K562 (cell line): ENCODE data around the gene ZNF285. TPM values are rescaled to one million over a fixed set of nuclear protein-coding genes. Genes with fewer than 3 reads are reported as not detected.

ENCODE experiments used
- ATAC-seq: fragments of 200-7000 bp; cut with Tn5 transposase; 3 replicates; pipeline ENCODE4 v1.9.1; 2020; ENCODE audit warnings: moderate library complexity
- BruUV-seq: library from RNA; stranded (reverse); fragments of 400-500 nt; replicated peaks from 2 replicates; lab custom pipeline; 2021; lab: Mats Ljungman, UMichigan
- CTCF ChIA-PET: fragments of 300-600 bp; formaldehyde crosslinking; extraction: SDS; loops from one replicate; lab custom pipeline; 2021; ENCODE audit warnings: low intra/inter-chr PET ratio; lab: Yijun Ruan, JAX
- POLR2A ChIA-PET: fragments of 300-600, 350-650 bp; sonication (Branson Sonifier 250); formaldehyde crosslinking; extraction: SDS; loops from one replicate; lab custom pipeline; 2021; ENCODE audit warnings: antibody characterized with exemption, inconsistent platforms; lab: Yijun Ruan, JAX
- DNase-seq, 4 experiments: peaks; one replicate each; pipeline versions ENCODE4 v3.0.0 to v3.0.0-alpha.2; 2011 to 2018; ENCODE audit warnings: low spot score in 3 of 4, mixed read lengths in 3 of 4; ENCODE audit errors: extremely low read depth in 1 of 4
- FAIRE-seq: peaks from 2 replicates; lab custom pipeline; 2011; peaks lifted over from hg19 to GRCh38; lab: Jason Lieb, UNC
- H2AFZ ChIP-seq: 2 replicates; pipeline ENCODE4 v1.6.0; 2011; ENCODE audit warnings: low read depth, low read length, control low read depth, inconsistent platforms
- H3K27ac ChIP-seq: fragments of 200-600 bp; 3 replicates; pipeline ENCODE4 v1.8.0; 2011; ENCODE audit warnings: low read depth, mild to moderate bottlenecking, control low read depth, inconsistent platforms, low read length, moderate library complexity, mixed read lengths; ENCODE audit errors: extremely low read depth
- H3K27me3 ChIP-seq, 2 experiments: fragments of 300-600 bp in 1 of 2; 2 replicates in 1 of 2; 3 replicates in 1 of 2; pipeline versions ENCODE4 v1.6.0 to v1.8.0; 2011; ENCODE audit warnings: inconsistent platforms in 2 of 2, low read length in 2 of 2, mild to moderate bottlenecking in 1 of 2, mixed read lengths in 1 of 2, moderate library complexity in 1 of 2; ENCODE audit not compliant: control insufficient read depth in 2 of 2, insufficient read depth in 2 of 2
- H3K36me3 ChIP-seq: fragments of 300-600 bp; 3 replicates; pipeline ENCODE4 v1.8.0; 2011; ENCODE audit warnings: mild to moderate bottlenecking, low read length, inconsistent platforms; ENCODE audit not compliant: control insufficient read depth, insufficient read depth
- H3K4me1 ChIP-seq, 2 experiments: fragments of 200-600 bp in 1 of 2; replicated peaks in 1 of 2; 2 replicates in 1 of 2; 3 replicates in 1 of 2; pipeline versions ENCODE4 v1.5.1 to v1.8.0; 2011; ENCODE audit warnings: inconsistent platforms in 2 of 2, low read length in 2 of 2, mild to moderate bottlenecking in 1 of 2, mixed read lengths in 1 of 2, moderate library complexity in 1 of 2; ENCODE audit not compliant: control insufficient read depth in 2 of 2, insufficient read depth in 2 of 2
- H3K4me2 ChIP-seq: 2 replicates; pipeline ENCODE4 v1.6.1; 2011; ENCODE audit warnings: low read length, control low read depth, inconsistent platforms, mixed read lengths; ENCODE audit not compliant: insufficient read depth
- H3K4me3 ChIP-seq: fragments of 200-600 bp; sonication (generic), shearing (Covaris generic); 2 replicates; pipeline ENCODE4 v1.5.1; 2016; ENCODE audit warnings: control low read depth, inconsistent platforms
- H3K79me2 ChIP-seq: fragments of 200-600 bp; 3 replicates; pipeline ENCODE4 v1.8.0; 2011; ENCODE audit warnings: low read length, inconsistent platforms; ENCODE audit not compliant: control insufficient read depth, insufficient read depth
- H3K9ac ChIP-seq, 2 experiments: 2 replicates each; pipeline versions ENCODE4 v1.6.0 to v1.6.1; 2011; ENCODE audit warnings: low read depth in 2 of 2, low read length in 2 of 2, control low read depth in 1 of 2, inconsistent platforms in 1 of 2, mild to moderate bottlenecking in 1 of 2, mixed read lengths in 1 of 2; ENCODE audit not compliant: insufficient read depth in 1 of 2
- H3K9me1 ChIP-seq: one replicate; pipeline ENCODE4 v1.6.0; 2011; ENCODE audit warnings: inconsistent platforms, mild to moderate bottlenecking, low read length, moderate library complexity; ENCODE audit not compliant: control insufficient read depth, insufficient read depth
- H3K9me3 ChIP-seq: replicated peaks from 2 replicates; pipeline ENCODE4 v1.5.1; 2011; ENCODE audit warnings: low read depth, low read length, inconsistent platforms; ENCODE audit not compliant: control insufficient read depth, insufficient read depth
- H4K20me1 ChIP-seq: replicated peaks from 2 replicates; pipeline ENCODE4 v1.6.1; 2011; ENCODE audit warnings: low read length, inconsistent platforms, mixed read lengths; ENCODE audit not compliant: control insufficient read depth, insufficient read depth
- CBFA2T2 ChIP-seq: fragments of 450-650 bp; conservative IDR thresholded peaks from 2 replicates; pipeline ENCODE4 v1.6.1; 2017; ENCODE audit warnings: mild to moderate bottlenecking
- HEY1 ChIP-seq: fragments of 250-450 bp; sonication (Bioruptor Pico); IDR thresholded peaks from 2 replicates; pipeline ENCODE4 v1.5.0; 2020; ENCODE audit warnings: mild to moderate bottlenecking, moderate library complexity, borderline replicate concordance
- HMG20B ChIP-seq: fragments of 250-450 bp; sonication (Bioruptor Pico); IDR thresholded peaks from 2 replicates; pipeline ENCODE4 v1.5.0; 2021; ENCODE audit warnings: mild to moderate bottlenecking
- MAFG ChIP-seq: fragments of 450-650 bp; conservative IDR thresholded peaks from 2 replicates; pipeline ENCODE4 v1.6.1; 2016; ENCODE audit warnings: missing genetic modification characterization, missing compliant biosample characterization
- POLR3A ChIP-seq: IDR thresholded peaks from 2 replicates; pipeline ENCODE4 v1.6.1; 2011; ENCODE audit warnings: borderline replicate concordance, mild to moderate bottlenecking, moderate library complexity; ENCODE audit not compliant: insufficient read length, insufficient read depth; ENCODE audit errors: extremely low read depth
- ZNF217 ChIP-seq: sonication (generic); formaldehyde crosslinking; IDR thresholded peaks from 2 replicates; pipeline ENCODE4 v1.8.0; 2022; ENCODE audit warnings: mild to moderate bottlenecking, missing genetic modification reagents
- WGBS: fragments of 100-300 bp; shearing (Covaris generic); methylation state at CpG from one replicate; pipeline ENCODE4 v1.1.6; 2016; ENCODE audit warnings: low coverage, mixed read lengths; ENCODE audit not compliant: insufficient coverage; ENCODE audit errors: missing lambda C conversion rate; 5-methylcytosine and 5-hydroxymethylcytosine counted together
- in situ Hi-C: fragments of 300-500 bp; cut with MboI; formaldehyde crosslinking; loops from 4 replicates; pipeline ENCODE4 v1.15.0; 2018; ENCODE audit warnings: inconsistent platforms, mixed read lengths
- intact Hi-C: fragments of 100-400 bp; cut with micrococcal nuclease; formaldehyde crosslinking; loops from 2 replicates; pipeline ENCODE4 v1.14.2; 2022
- polyA plus RNA-seq, 8 experiments: library from polyadenylated mRNA; depleted of rRNA in 4 of 8; stranded (reverse) in 5 of 8; unstranded in 3 of 8; fragments of >200 nt; fragmentation: Nextera tagmentation in 2 of 8; fragmentation: Illumina TruSeq in 1 of 8; extraction: Ambion mirVana in 2 of 8; extraction: Trizol in 1 of 8; gene quantifications; 2 replicates each; pipeline versions ENCODE4 v1.2.1 to v1.2.3, GENCODE V29; 2011 to 2014; ENCODE audit warnings: inconsistent platforms in 1 of 8, missing spikeins in 1 of 8
- total RNA-seq, 7 experiments: library from RNA; depleted of rRNA in 6 of 7; stranded (reverse); fragments of >200 nt in 6 of 7; fragmentation: Illumina TruSeq in 2 of 7; extraction: Trizol in 2 of 7; gene quantifications; 2 replicates each; pipeline versions ENCODE4 v1.2.1 to v1.2.3, GENCODE V29; 2011 to 2021; ENCODE audit warnings: low replicate concordance in 1 of 7
- TF ChIP-seq, protein P1 (sequence below): IDR thresholded peaks from 3 replicates; pipeline ENCODE4 v1.6.1; 2011; ENCODE audit warnings: borderline replicate concordance, mild to moderate bottlenecking; ENCODE audit not compliant: insufficient read length, insufficient read depth
- TF ChIP-seq, protein P2 (sequence below): fragments of 250-450 bp; sonication (Bioruptor Pico); IDR thresholded peaks from 2 replicates; pipeline ENCODE4 v1.4.0; 2020
- TF ChIP-seq, protein P3 (sequence below): sonication (generic); formaldehyde crosslinking; IDR thresholded peaks from 2 replicates; pipeline ENCODE4 v1.8.1; 2023; ENCODE audit warnings: mild to moderate bottlenecking, missing genetic modification reagents
- TF ChIP-seq, protein P4 (sequence below): fragments of 450-650 bp; formaldehyde crosslinking; IDR thresholded peaks from 2 replicates; pipeline ENCODE4 v1.4.0; 2020; ENCODE audit warnings: mild to moderate bottlenecking, moderate library complexity

Gene ZNF285
- total and polyA plus RNA-seq, 9 of the 15 experiments (the other 6 are each of a cell fraction or from before 2014, with no cell fraction given), result 0.14 to 1.1 (median 0.50) TPM

DNA sequence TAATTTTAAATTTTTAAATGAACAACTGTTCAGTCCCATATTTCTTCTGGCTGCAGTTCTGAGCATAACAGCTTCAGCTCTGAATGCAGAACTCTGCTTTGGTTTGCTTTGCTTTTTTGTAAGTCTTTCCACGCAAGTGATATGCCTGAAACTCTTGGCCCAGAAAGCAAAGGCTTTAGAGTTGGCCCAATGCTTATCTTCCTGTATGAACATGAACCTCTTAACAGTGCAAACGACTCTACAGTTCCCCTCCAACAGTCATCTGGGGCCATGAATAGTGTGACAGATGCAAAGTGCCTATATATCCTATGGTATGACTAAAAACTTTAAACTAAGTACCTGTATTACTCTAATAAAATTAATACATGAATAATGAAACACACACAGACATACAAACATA is 59.6 kb downstream of the ZNF285 start:
- H3K9ac ChIP-seq, result no peak overlapping the region
- no peaks in the 10 kb centered on the region for H3K9me1 ChIP-seq
- H4K20me1 ChIP-seq, result no peaks in the 10 kb centered on the region
- BruUV-seq, result no TSS peak
- no peaks in the 10 kb centered on the region for H3K79me2 ChIP-seq
- intact Hi-C loops (no loop called here), in situ Hi-C loops (no loop called here)
- FAIRE-seq (no peak), ATAC-seq (no peak), DNase-seq (no peak)
- H3K27ac ChIP-seq, result no peak overlapping the region
- no peaks in the 10 kb centered on the region for H3K4me1 ChIP-seq
- H3K36me3 ChIP-seq, result no peaks in the 10 kb centered on the region
- no peaks in the 10 kb centered on the region for H3K9me3 ChIP-seq
- H2AFZ ChIP-seq, result no peak overlapping the region
- TF ChIP-seq ZNF217 (CRISPR knock-in tag) (no peak), HEY1 (no peak), POLR3A (no peak), HMG20B (CRISPR knock-in tag) (no peak), MAFG (tag) (no peak), CBFA2T2 (no peak)
- TF ChIP-seq, protein P1, sequence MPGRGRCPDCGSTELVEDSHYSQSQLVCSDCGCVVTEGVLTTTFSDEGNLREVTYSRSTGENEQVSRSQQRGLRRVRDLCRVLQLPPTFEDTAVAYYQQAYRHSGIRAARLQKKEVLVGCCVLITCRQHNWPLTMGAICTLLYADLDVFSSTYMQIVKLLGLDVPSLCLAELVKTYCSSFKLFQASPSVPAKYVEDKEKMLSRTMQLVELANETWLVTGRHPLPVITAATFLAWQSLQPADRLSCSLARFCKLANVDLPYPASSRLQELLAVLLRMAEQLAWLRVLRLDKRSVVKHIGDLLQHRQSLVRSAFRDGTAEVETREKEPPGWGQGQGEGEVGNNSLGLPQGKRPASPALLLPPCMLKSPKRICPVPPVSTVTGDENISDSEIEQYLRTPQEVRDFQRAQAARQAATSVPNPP, result no peak
- TF ChIP-seq, protein P2, sequence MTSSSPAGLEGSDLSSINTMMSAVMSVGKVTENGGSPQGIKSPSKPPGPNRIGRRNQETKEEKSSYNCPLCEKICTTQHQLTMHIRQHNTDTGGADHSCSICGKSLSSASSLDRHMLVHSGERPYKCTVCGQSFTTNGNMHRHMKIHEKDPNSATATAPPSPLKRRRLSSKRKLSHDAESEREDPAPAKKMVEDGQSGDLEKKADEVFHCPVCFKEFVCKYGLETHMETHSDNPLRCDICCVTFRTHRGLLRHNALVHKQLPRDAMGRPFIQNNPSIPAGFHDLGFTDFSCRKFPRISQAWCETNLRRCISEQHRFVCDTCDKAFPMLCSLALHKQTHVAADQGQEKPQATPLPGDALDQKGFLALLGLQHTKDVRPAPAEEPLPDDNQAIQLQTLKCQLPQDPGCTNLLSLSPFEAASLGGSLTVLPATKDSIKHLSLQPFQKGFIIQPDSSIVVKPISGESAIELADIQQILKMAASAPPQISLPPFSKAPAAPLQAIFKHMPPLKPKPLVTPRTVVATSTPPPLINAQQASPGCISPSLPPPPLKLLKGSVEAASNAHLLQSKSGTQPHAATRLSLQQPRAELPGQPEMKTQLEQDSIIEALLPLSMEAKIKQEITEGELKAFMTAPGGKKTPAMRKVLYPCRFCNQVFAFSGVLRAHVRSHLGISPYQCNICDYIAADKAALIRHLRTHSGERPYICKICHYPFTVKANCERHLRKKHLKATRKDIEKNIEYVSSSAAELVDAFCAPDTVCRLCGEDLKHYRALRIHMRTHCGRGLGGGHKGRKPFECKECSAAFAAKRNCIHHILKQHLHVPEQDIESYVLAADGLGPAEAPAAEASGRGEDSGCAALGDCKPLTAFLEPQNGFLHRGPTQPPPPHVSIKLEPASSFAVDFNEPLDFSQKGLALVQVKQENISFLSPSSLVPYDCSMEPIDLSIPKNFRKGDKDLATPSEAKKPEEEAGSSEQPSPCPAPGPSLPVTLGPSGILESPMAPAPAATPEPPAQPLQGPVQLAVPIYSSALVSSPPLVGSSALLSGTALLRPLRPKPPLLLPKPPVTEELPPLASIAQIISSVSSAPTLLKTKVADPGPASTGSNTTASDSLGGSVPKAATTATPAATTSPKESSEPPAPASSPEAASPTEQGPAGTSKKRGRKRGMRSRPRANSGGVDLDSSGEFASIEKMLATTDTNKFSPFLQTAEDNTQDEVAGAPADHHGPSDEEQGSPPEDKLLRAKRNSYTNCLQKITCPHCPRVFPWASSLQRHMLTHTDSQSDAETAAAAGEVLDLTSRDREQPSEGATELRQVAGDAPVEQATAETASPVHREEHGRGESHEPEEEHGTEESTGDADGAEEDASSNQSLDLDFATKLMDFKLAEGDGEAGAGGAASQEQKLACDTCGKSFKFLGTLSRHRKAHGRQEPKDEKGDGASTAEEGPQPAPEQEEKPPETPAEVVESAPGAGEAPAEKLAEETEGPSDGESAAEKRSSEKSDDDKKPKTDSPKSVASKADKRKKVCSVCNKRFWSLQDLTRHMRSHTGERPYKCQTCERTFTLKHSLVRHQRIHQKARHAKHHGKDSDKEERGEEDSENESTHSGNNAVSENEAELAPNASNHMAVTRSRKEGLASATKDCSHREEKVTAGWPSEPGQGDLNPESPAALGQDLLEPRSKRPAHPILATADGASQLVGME (CRISPR knock-in tag), result no peak
- TF ChIP-seq, protein P3, sequence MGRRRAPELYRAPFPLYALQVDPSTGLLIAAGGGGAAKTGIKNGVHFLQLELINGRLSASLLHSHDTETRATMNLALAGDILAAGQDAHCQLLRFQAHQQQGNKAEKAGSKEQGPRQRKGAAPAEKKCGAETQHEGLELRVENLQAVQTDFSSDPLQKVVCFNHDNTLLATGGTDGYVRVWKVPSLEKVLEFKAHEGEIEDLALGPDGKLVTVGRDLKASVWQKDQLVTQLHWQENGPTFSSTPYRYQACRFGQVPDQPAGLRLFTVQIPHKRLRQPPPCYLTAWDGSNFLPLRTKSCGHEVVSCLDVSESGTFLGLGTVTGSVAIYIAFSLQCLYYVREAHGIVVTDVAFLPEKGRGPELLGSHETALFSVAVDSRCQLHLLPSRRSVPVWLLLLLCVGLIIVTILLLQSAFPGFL (CRISPR knock-in tag), result no peak
- TF ChIP-seq, protein P4, sequence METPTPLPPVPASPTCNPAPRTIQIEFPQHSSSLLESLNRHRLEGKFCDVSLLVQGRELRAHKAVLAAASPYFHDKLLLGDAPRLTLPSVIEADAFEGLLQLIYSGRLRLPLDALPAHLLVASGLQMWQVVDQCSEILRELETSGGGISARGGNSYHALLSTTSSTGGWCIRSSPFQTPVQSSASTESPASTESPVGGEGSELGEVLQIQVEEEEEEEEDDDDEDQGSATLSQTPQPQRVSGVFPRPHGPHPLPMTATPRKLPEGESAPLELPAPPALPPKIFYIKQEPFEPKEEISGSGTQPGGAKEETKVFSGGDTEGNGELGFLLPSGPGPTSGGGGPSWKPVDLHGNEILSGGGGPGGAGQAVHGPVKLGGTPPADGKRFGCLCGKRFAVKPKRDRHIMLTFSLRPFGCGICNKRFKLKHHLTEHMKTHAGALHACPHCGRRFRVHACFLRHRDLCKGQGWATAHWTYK, result no peak
- 0% methylated on average over 2 of the region's 2 CpGs for WGBS
- no peak overlapping the region for H3K4me3 ChIP-seq
- H3K27me3 ChIP-seq, result no peaks in the 10 kb centered on the region
- H3K4me2 ChIP-seq, result no peak overlapping the region
- ChIA-PET POLR2A (no interaction called here), CTCF (no interaction called here)
